GM21360 (cell line): ENCODE data around the gene NTRK3.

Experiments
- ATAC-seq: cut with Tn5 transposase; IDR thresholded peaks from one replicate; pipeline ENCODE4 v1.9.1; 2021; ENCODE audit warnings: mild to moderate bottlenecking, moderate library complexity; ENCODE audit not compliant: unreplicated experiment

The NTRK3 gene

GRCh38 chr15:88126695-88127431 is 129.7 kb downstream of the NTRK3 start:
- no peak for ATAC-seq

GRCh38 chr15:88125576-88125975 is 131.0 kb downstream of the NTRK3 start:
- ATAC-seq = no peak

GRCh38 chr15:88124199-88124598 is 132.3 kb downstream of the NTRK3 start:
- no peak for ATAC-seq

GRCh38 chr15:88121968-88122530 is 134.5 kb downstream of the NTRK3 start:
- no peak for ATAC-seq

GRCh38 chr15:88120026-88120425 is 136.5 kb downstream of the NTRK3 start:
- ATAC-seq = no peak

- no peak for ATAC-seq
These were observed 137.8 kb downstream of the NTRK3 start for GRCh38 chr15:88118741-88119140.

- no peak for ATAC-seq
These were observed 138.5 kb downstream of the NTRK3 start for GRCh38 chr15:88118035-88118434.

- no peak for ATAC-seq
These were observed 140.9 kb downstream of the NTRK3 start for GRCh38 chr15:88115486-88116152.

GRCh38 chr15:88113613-88114308 is 142.8 kb downstream of the NTRK3 start:
- no peak for ATAC-seq

- ATAC-seq = no peak
These were observed 147.5 kb downstream of the NTRK3 start for GRCh38 chr15:88108991-88109390.

GRCh38 chr15:88108477-88108876 is 148.1 kb downstream of the NTRK3 start:
- ATAC-seq = no peak

GRCh38 chr15:88106074-88106473 is 150.5 kb downstream of the NTRK3 start:
- no peak for ATAC-seq

- no peak for ATAC-seq
These were observed 152.2 kb downstream of the NTRK3 start for GRCh38 chr15:88104357-88104756.

- ATAC-seq = no peak
These were observed 156.4 kb downstream of the NTRK3 start for GRCh38 chr15:88100181-88100580.

- ATAC-seq = no peak
These were observed 158.2 kb downstream of the NTRK3 start for GRCh38 chr15:88098361-88098760.

- no peak for ATAC-seq
These were observed 165.0 kb downstream of the NTRK3 start for GRCh38 chr15:88091444-88092016.

GRCh38 chr15:88090481-88091011 is 166.0 kb downstream of the NTRK3 start:
- no peak for ATAC-seq

- ATAC-seq = no peak
These were observed 166.8 kb downstream of the NTRK3 start for GRCh38 chr15:88089731-88090130.

GRCh38 chr15:88089024-88089620 is 167.4 kb downstream of the NTRK3 start:
- no peak for ATAC-seq
